Measurements from ENCODE around the gene TRIM66. TPM values are rescaled to one million over a fixed set of nuclear protein-coding genes. Genes with fewer than 3 reads are reported as not detected.

The TRIM66 gene
- total RNA-seq, 2 experiments from 2014 or later = 24.7 to 28.4 TPM

DNA sequence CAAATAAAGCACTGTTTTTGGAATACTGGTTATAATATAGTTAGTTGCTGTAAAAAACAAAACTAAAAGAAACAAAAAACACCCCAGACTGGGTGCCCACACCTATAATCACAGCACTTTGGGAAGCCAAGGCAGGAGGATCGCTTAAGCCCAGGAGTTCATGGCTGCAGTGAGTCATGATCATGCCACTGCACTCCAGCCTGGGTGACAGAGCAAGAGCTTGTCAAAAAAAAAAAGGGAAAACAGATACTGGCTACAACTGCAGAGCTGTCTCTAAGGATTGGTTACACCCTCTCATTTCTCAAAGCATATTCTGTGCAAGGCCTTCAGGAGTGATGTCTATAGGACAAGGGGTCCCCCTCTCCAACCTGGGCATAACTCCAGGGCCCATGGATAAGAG is 73.8 kb downstream of the TRIM66 start:
- H3K36me3 Mint-ChIP-seq (ENCODE audit: low read depth) = peaks cover 8% of the 10 kb centered on the region
- H3K27ac Mint-ChIP-seq = no peak overlapping the region
- H3K27me3 Mint-ChIP-seq = peaks cover 14% of the 10 kb centered on the region
- intact Hi-C loops (cut with micrococcal nuclease) = no loop called here
- H3K4me1 Mint-ChIP-seq (ENCODE audit: low read depth) = peaks cover 4% of the 10 kb centered on the region
- ChIA-PET CTCF (no interaction called here), POLR2A (interaction anchor here (0.5 kb wide), 1 partner anchor 255 kb away, joined by 3 read pairs; no protein-coding TSS in a partner anchor)
- TF ChIP-seq, protein P1, sequence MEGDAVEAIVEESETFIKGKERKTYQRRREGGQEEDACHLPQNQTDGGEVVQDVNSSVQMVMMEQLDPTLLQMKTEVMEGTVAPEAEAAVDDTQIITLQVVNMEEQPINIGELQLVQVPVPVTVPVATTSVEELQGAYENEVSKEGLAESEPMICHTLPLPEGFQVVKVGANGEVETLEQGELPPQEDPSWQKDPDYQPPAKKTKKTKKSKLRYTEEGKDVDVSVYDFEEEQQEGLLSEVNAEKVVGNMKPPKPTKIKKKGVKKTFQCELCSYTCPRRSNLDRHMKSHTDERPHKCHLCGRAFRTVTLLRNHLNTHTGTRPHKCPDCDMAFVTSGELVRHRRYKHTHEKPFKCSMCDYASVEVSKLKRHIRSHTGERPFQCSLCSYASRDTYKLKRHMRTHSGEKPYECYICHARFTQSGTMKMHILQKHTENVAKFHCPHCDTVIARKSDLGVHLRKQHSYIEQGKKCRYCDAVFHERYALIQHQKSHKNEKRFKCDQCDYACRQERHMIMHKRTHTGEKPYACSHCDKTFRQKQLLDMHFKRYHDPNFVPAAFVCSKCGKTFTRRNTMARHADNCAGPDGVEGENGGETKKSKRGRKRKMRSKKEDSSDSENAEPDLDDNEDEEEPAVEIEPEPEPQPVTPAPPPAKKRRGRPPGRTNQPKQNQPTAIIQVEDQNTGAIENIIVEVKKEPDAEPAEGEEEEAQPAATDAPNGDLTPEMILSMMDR (IDR thresholded peaks at IDR 0.05) = no peak
- no peak overlapping the region for H3K4me3 Mint-ChIP-seq
- ATAC-seq (no peak), DNase-seq (no peak)
- no peaks in the 10 kb centered on the region for H3K9me3 Mint-ChIP-seq

DNA sequence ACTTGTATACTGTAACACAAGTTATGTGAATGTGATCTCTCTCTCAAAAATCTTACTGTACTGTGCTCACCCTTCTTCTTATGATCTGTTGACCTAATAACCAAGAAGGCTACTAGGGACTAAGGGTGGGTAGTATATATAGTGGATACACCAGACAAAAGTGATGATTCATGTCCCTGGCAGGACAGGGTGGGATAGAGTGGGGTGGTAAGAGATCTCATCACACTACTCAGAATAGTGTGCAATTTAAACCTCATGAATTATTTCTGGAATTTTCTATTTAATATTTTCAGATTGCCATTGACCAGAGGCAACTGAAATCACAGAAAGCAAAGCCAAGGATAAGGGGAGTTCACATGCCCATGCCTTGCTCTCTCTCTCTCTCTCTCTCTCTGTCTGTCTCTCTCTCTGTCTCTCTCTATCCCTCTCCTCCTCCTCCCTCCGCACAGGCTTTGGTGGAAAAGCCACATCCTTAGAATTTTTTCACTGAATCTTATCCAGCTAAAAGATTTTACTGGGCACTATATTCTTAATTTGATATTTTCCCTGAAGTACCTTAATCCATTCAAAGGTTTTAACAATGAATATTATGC is 76.4 kb downstream of the TRIM66 start:
- Mint-ChIP-seq H3K4me3 (no peak overlapping the region), H3K4me1 (ENCODE audit: low read depth) (peaks cover 4% of the 10 kb centered on the region), H3K36me3 (ENCODE audit: low read depth) (peaks cover 3% of the 10 kb centered on the region), H3K9me3 (no peaks in the 10 kb centered on the region), H3K27me3 (peaks cover 18% of the 10 kb centered on the region), H3K27ac (no peak overlapping the region)
- intact Hi-C loops (cut with micrococcal nuclease) = no loop called here
- ChIA-PET CTCF (interaction anchor here (0.9 kb wide), 1 partner anchor 12 kb away, joined by 3 read pairs; the partner anchor contains the start of gene STK33), POLR2A (interaction anchor here (1.2 kb wide), 1 partner anchor 14 kb away, joined by 3 read pairs; no protein-coding TSS in a partner anchor)
- DNase-seq = no peak
- TF ChIP-seq, protein P1 (IDR thresholded peaks at IDR 0.05) = no peak
- ATAC-seq = no peak

DNA sequence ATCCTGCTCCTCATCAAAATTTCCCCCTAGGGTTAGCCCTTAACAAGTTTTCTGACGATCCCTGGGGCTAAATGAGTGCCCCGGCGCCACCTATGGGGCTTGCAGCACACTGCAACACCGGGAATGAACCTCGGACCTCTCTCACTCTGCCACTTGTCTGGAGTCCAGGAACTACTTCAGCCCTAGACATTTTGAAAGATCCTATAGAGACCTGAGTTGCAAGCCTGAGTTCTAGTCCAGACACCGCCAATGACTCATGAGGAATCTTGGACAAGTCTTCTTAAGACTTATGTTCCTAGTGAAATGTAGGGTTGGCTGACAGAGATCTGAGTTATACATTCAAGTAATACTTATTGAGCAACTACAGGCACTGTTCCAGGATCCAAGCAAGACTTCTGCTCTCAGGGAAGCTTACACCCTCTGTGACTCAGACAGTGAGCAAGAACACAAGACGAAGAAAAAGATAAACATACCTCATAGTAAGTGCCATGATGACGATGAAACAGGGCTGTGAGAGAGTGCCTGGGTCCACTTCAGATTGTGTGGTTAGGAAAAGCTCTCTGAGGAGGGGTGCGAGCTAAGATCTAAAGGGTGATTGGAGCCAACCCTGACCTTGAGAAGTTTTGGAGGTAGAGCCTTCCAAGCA is 78.3 kb downstream of the TRIM66 start:
- DNase-seq (peak; percentile 68), ATAC-seq (peak; percentile 97)
- POLR2A ChIA-PET = no interaction called here
- Mint-ChIP-seq H3K27ac (no peak overlapping the region), H3K36me3 (ENCODE audit: low read depth) (no peaks in the 10 kb centered on the region), H3K27me3 (peaks cover 18% of the 10 kb centered on the region), H3K4me3 (no peak overlapping the region), H3K9me3 (no peaks in the 10 kb centered on the region), H3K4me1 (ENCODE audit: low read depth) (no peaks in the 10 kb centered on the region)
- intact Hi-C loops (cut with micrococcal nuclease) = no loop called here
- TF ChIP-seq, protein P1 (IDR thresholded peaks at IDR 0.05) = peak; percentile 89
- CTCF ChIA-PET = interaction anchor here (1.1 kb wide), 2 partner anchors 10 to 37 kb away, joined by 5 to 6 read pairs; partner anchors contain the start of gene STK33

DNA sequence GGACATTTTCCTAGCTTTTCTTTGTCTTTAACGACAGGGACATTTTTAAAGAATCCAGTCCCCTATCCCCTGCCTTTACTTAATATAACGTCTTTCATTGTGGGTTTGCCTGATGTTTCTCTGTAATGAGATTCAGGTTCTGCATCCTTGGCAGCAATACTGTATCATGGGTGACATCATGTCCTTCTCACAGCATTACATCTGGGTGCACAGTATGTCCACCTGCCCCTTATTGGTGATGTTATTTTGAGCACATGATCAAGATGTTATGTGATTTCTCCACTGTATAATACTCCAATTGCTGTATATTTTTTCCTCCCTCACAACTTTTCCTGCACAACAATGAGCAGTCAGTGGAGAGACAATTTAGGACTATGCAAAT is 78.8 kb downstream of the TRIM66 start:
- H3K27ac Mint-ChIP-seq = no peak overlapping the region
- TF ChIP-seq, protein P1 (IDR thresholded peaks at IDR 0.05) = no peak
- CTCF ChIA-PET = interaction anchor here (0.9 to 1.5 kb wide), 3 partner anchors 9 to 37 kb away, joined by 3 to 5 read pairs (median 5); partner anchors contain the start of gene STK33

More for the DNA sequence above, 78.8 kb downstream of the TRIM66 start:
- Mint-ChIP-seq H3K9me3 (no peaks in the 10 kb centered on the region), H3K36me3 (ENCODE audit: low read depth) (no peaks in the 10 kb centered on the region), H3K4me3 (no peak overlapping the region), H3K27me3 (peaks cover 18% of the 10 kb centered on the region), H3K4me1 (ENCODE audit: low read depth) (no peaks in the 10 kb centered on the region)
- ATAC-seq (no peak), DNase-seq (no peak)
- POLR2A ChIA-PET = no interaction called here
- intact Hi-C loops (cut with micrococcal nuclease) = no loop called here

Measured in activated CD8-positive, alpha-beta T cell treated with anti-CD3 and anti-CD28 coated beads for 36 hours (primary cell).